ENCODE measurements around the gene MXRA7. TPM values are rescaled to one million over a fixed set of nuclear protein-coding genes. Genes with fewer than 3 reads are reported as not detected.

The MXRA7 gene
- total RNA-seq, 4 donors from 2014 or later = 44.5 to 67.8 (median 56.9) TPM

GRCh38 chr17:76683011-76683755, 27.6 kb downstream of the MXRA7 start:
- H3K27me3 ChIP-seq = no peaks in the 10 kb centered on the region
- H3K36me3 ChIP-seq = peaks cover 25% of the 10 kb centered on the region
- TF ChIP-seq POLR2AphosphoS5 (IDR thresholded peaks at IDR 0.05) (no peak), CTCF (IDR thresholded peaks at IDR 0.05) (no peak), EP300 (IDR thresholded peaks at IDR 0.05) (no peak), POLR2A (IDR thresholded peaks at IDR 0.05) (no peak)
- peaks cover 48% of the 10 kb centered on the region for H3K4me1 ChIP-seq
- H3K4me3 ChIP-seq = no peak overlapping the region
- H3K9me3 ChIP-seq = no peaks in the 10 kb centered on the region
- H3K27ac ChIP-seq = no peak overlapping the region
- DNase-seq (ENCODE audit: low spot score in 2 of 2) = no peak
- WGBS = 76% methylated on average over 13 of the region's 18 CpGs

DNA sequence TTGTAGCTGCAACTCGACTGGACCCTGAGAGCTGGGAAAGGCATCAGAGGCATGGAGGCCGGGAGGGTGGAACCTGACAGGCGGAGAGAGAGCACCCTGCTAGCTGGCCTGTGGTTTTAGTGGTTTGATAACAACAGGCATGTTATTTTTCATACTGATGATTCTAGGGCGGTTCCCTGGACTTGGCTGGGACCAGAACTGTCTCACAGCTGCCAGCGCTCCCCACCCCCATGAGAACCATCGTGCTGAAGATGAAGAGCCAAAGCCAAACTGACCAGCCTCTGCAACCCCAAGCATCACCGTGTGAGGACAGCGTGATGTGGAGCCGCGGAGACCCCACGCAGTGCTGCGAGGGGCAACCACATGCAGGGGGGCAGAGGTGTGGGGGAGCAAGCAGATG, 28.5 kb downstream of the MXRA7 start:
- Histone ChIP-seq H3K27me3 (no peaks in the 10 kb centered on the region), H3K36me3 (peaks cover 30% of the 10 kb centered on the region), H3K4me1 (peaks cover 40% of the 10 kb centered on the region), H3K4me3 (no peak overlapping the region), H3K27ac (no peak overlapping the region), H3K9me3 (no peaks in the 10 kb centered on the region)
- 67% methylated on average over 5 of the region's 12 CpGs for whole genome bisulfite sequencing
- DNase-seq (ENCODE audit: low spot score in 2 of 2) = no peak
- no peak for TF ChIP-seq CTCF (IDR thresholded peaks at IDR 0.05)
- TF ChIP-seq EP300 (IDR thresholded peaks at IDR 0.05) = no peak
- no peak for TF ChIP-seq POLR2AphosphoS5 (IDR thresholded peaks at IDR 0.05)
- no peak for TF ChIP-seq POLR2A (IDR thresholded peaks at IDR 0.05)

DNA sequence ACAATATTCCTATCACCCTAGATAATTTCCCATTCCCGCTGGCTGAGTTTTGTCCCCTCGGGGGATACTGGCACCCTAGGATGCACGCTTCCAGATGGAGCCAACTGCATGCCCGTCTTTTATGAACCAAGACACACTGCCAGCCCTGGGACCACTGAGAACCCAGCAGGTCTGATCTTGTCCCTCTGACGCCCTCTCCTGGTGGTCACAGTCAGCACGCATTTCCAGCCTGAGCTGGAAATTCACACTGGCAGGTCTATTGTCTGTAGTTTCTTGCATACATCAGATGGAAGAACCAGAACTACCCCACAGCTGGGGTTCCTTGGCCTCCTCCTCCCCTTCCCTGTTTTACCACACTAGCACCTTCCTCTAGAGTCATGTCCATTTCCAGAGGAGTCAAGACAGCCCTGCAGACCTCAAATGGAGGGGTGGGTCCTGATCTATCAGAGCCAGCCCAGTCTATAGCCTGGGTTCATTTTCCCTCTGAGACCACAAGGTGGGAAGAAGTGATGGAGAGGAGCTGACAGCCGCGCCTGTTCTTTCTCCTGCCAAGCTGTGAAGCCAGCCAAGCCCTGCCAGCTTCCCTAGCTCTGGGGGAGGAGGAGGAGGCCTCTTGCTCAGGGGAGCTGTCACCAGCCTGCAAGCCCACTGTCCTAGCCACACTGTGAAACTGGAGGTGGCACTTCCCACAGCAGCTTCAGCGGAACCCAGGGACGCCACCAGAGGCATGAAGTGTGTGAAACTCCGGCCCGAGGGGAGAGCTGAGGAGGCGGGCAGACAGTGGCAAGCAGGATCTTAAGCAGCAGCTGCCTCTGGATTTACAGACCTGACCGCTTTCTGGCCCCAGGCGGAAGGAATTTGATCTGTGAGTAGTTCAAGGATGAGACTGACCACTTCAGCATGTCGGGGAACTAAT, 29.3 kb downstream of the MXRA7 start:
- Histone ChIP-seq H3K9me3 (no peaks in the 10 kb centered on the region), H3K27ac (no peak overlapping the region), H3K4me3 (no peak overlapping the region), H3K36me3 (peaks cover 30% of the 10 kb centered on the region), H3K27me3 (no peaks in the 10 kb centered on the region), H3K4me1 (peaks cover 32% of the 10 kb centered on the region)
- 48% methylated on average over 7 of the region's 16 CpGs for WGBS
- TF ChIP-seq CTCF (IDR thresholded peaks at IDR 0.05) (peak; percentile 80 to 81), POLR2AphosphoS5 (IDR thresholded peaks at IDR 0.05) (no peak), POLR2A (IDR thresholded peaks at IDR 0.05) (no peak)
- DNase-seq (ENCODE audit: low spot score in 2 of 2) = peak in 1 of 2 donors; percentile 59

DNA sequence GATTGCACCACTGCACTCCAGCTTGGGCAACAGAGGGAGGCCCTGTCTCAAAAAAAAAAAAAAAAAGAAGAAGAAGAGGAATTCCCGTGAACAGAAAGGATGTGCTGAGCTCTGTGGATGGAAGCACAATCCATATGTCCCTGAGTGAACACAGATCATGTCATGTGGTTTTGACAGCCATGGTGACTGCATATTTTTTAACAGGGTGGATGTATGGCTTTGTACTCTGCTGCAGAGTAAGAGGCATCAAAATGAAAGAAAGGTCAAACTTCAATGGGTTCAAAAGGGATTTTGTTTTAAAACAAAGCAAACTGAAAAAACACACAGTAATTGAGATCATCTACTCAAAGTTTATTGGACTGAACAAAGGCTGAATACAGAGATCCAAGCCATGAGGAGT, 31.5 kb downstream of the MXRA7 start:
- Histone ChIP-seq H3K4me1 (peaks cover 19% of the 10 kb centered on the region), H3K27me3 (no peaks in the 10 kb centered on the region), H3K27ac (no peak overlapping the region), H3K9me3 (no peaks in the 10 kb centered on the region), H3K4me3 (no peak overlapping the region), H3K36me3 (peaks cover 23% of the 10 kb centered on the region)
- 67% methylated on average over 1 of the region's 1 CpG for WGBS
- DNase-seq (ENCODE audit: low spot score in 2 of 2) = no peak
- TF ChIP-seq CTCF (IDR thresholded peaks at IDR 0.05) (no peak), POLR2A (IDR thresholded peaks at IDR 0.05) (no peak), POLR2AphosphoS5 (IDR thresholded peaks at IDR 0.05) (no peak), EP300 (IDR thresholded peaks at IDR 0.05) (no peak)

DNA sequence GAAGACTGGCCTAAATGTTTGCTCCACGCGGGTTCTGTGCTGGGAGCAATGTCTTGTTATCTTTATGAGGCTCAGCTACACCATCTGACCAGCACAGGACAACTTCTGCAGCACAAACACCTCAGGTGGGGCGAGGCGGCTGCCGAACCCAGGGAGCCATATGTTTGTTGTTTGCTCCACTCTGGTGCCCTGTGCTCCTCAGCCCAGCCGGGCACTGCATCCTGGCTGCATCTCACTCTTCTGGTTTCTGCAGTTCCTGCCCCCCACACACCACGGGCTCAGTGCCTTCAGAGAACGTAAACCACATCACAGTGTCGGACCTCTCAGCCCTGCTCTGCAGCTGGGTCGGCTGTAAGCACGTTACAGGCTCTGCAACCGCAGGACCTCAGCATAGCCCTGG, 32.4 kb downstream of the MXRA7 start:
- peaks cover 20% of the 10 kb centered on the region for H3K36me3 ChIP-seq
- no peaks in the 10 kb centered on the region for H3K27me3 ChIP-seq
- peaks cover 19% of the 10 kb centered on the region for H3K4me1 ChIP-seq
- no peak for TF ChIP-seq EP300 (IDR thresholded peaks at IDR 0.05)
- TF ChIP-seq POLR2AphosphoS5 (IDR thresholded peaks at IDR 0.05) = no peak
- H3K4me3 ChIP-seq = no peak overlapping the region
- no peak for DNase-seq (ENCODE audit: low spot score in 2 of 2)
- no peaks in the 10 kb centered on the region for H3K9me3 ChIP-seq
- no peak overlapping the region for H3K27ac ChIP-seq
- WGBS = 84% methylated on average over 12 of the region's 12 CpGs
